Stimulated activated CD4-positive, alpha-beta T cell treated with anti-CD3 and anti-CD28 coated beads, Interleukin-12 subunit alpha, Interleukin-12 subunit beta, amount 100 ng/mL, for 48 hours (primary cell): ENCODE measurements around the gene CEP295NL.
"Not testable (repeated sequence)": the region's sequence is repeated elsewhere in the genome, so short reads cannot be mapped to it uniquely, and the experiment has no call there.

Source experiments
- DNase-seq, 3 donors: peaks; one replicate each; pipeline ENCODE4 v3.0.0-alpha.2; 2020; ENCODE audit warnings: low read depth in 2 of 3, low spot score in 1 of 3

The CEP295NL gene

GRCh38 chr17:78867046-78867445 is 36.0 kb downstream of the CEP295NL start:
- not testable (repeated sequence) for DNase-seq

DNA sequence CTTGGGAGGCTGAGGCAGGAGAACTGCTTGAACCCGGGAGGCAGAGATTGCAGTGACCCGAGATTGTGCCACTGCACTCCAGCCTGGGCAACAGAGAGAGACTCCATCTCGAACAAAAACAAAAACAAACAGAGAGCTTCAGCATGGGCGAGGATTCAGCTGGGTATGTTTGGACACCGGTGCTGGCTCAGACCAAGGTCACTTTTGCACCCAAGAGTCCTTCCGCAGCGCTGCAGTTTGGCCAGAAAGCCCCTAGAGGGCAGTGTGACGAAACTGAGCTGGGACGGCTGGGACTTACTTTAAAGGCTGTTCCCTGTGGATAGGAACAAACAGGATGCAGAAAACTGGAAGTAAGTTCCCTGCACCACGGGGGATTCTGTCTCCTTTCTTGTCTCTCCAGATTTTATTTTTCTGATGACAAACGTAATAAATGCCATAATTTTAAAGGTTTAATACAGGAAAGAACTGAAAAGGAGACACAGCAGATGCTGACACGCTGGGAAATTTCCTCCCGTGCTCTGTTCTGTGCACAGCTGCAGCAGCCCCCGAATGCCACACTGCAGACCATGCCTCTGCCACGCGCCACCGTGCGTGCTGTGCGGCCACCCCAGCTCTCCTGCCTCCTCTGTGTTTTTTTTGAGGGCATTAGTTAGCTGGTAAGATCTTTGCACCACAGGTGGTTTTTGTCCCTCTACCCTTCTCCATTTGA is 37.2 kb downstream of the CEP295NL start:
- DNase-seq = peak; percentile 35 to 71 (median 49)

DNA sequence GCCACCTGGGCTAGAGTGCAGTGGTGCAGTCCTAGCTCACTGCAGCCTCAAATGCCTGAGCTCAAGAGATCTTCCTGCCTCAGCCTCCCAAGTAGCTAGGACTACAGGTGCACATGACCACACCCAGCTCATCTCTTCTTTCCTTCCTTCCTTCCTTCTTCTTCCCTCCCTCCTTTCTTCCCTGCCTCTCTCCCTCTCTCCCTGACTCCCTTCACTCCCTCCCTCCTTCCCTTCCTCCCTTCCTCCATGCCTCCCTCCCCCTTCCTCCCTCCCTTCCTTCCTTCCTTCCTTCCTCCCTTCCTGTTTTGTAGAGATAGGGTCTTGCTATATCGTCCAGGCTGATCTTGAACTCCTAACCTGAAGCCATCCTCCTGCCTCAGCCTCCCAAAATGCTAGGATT is 38.9 kb downstream of the CEP295NL start:
- no peak for DNase-seq

GRCh38 chr17:78862073-78863023 is 40.7 kb downstream of the CEP295NL start:
- DNase-seq = no peak

GRCh38 chr17:78861229-78861628 is 41.8 kb downstream of the CEP295NL start:
- DNase-seq = no peak

- no peak for DNase-seq
These were observed 44.0 kb downstream of the CEP295NL start for GRCh38 chr17:78859051-78859450.

DNA sequence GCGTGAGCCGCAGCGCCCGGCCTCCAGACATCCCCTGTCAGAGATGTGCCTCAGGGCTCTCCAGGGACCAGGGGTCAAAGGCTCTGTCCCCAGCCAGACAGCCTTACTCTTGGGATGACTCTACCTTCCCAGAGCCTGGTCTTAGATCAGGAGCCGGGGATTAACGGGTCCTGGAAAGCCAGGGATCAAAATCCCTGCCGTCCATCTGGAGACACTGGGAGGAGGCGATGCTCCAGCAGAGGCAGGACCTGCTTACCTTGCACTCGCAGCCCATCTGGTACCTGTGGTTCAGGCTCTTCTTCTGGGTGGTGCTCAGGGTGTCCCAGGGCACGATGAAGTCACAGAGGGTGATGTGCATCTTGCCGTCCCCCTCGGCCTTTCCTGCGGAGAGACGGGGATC is 45.7 kb downstream of the CEP295NL start:
- DNase-seq = no peak

DNA sequence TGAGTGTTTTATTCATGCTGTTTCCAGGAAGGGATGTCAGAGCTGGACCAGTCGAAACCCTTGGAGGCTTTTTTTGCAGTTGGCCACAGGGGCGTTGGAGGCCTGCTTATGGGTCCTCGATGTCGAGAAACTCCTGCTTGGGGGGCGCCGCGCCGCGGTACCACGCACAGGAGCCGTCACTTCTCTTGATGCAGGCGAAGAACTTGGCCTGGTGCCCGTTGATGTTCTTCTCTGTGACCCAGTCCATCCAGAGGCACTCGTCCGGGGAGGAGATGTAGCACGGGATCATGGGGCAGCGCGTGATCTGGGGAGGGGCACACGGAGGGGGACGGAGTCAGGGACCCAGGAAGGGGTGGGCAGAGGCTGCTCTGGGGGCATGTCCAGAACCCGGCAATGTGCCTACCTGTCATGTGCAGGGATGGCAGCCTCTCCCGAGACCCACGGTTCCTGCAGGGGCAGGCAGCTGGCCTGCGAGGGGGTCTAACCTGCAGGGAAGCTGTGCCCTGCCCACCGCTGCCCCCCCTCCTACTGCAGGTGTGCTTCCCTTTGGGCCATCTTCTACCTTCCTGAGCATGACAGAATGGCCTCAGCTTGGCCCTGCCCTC is 47.3 kb downstream of the CEP295NL start:
- DNase-seq = no peak

DNA sequence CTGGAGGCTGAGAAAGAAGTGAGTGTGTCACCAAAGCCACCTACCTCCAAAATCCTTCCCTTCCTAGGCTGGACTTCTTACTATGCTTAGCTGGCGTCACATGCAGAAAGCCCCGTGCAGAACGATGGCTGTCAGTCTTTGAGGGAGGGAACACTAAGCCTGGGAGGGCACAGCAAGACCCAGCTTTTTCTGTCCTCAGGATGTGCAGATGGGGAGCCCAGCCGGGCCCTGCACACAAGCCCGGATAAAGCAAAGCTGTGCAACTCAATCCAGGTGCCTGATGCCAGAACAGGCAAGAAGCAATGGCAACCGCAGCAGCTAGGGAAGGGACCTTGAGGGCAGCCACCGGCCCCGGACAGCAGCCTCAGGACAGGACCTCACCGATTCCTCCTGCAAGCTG is 48.5 kb downstream of the CEP295NL start:
- DNase-seq = no peak

DNA sequence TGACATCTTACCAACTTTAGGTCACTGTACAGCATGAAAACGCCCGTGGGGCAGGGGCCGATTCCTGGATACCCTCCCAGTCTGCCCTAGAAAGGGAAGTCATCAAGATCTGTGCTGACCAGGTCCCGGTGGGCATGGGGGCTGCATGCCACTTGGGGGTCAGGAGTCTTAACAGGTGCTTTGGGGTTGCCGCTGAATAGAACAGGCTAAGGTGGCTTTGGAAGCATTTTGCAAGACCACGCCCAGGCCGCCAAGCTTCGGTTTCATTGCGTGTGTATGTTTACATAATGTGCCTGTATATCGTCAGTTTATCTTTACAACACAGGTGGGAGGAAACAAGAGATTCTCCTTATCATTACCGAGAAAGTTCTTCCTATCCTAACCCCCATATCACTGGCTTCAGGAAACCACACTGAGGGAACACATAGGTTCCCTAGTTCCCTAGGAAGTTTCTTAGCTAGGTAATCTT is 49.0 kb downstream of the CEP295NL start:
- DNase-seq = no peak

GRCh38 chr17:78852709-78853121 is 50.3 kb downstream of the CEP295NL start:
- DNase-seq = no peak

DNA sequence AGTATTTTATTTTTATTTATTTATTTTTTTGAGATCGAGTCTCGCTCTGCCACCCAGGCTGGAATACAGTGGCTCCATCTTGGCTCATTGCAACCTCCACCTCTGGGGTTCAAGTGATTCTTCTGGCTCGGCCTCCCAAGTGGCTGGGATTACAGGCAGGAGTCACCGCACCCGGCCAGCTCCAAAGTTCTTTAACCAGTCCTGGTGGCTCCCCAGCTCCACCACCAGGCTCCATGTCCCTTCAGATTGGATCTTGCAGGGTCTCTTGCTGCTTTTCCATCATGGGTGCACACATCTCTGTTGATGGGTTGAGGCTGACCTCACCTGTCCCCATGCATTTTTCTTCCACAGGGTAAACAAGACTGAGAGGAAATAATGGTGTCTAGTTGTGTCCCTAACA is 54.0 kb downstream of the CEP295NL start:
- no peak for DNase-seq

- DNase-seq = no peak
These were observed 55.9 kb downstream of the CEP295NL start for GRCh38 chr17:78847052-78847451.

- DNase-seq = no peak
These were observed 58.5 kb downstream of the CEP295NL start for GRCh38 chr17:78844301-78845005.

DNA sequence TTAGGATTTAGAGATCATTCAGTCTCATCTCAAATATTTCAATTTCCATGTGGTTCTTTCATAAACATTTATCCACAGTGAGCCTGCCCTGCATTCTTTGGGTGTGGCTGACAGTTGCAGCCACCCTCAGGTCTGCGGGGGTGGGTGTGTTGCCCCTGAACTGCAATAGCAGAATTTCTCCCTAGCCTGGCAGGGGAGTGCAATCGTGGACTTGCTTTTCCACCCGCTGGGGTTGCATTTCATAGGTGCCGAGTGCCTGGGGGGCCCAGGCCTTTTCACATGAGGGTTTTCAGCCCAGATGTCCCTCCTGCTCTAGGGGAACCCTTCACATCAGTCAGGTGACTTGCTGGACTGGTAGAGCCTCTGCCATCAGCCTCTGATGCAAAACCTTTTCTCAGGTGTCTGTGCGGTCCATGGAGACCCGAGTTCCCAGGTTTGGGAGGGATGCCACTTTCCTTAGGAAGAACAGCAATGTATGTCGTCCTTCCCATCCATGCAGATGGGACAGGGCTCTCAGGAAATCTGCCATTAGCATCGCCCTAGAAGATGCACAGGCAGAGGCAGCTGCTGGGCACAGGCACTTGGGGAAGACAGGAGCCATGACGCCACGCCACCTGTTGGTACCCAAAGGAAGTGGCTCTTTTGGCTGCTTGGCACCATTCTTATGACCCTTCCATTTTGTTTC is 60.0 kb downstream of the CEP295NL start:
- DNase-seq = peak; percentile 39 to 42 (median 41)

DNA sequence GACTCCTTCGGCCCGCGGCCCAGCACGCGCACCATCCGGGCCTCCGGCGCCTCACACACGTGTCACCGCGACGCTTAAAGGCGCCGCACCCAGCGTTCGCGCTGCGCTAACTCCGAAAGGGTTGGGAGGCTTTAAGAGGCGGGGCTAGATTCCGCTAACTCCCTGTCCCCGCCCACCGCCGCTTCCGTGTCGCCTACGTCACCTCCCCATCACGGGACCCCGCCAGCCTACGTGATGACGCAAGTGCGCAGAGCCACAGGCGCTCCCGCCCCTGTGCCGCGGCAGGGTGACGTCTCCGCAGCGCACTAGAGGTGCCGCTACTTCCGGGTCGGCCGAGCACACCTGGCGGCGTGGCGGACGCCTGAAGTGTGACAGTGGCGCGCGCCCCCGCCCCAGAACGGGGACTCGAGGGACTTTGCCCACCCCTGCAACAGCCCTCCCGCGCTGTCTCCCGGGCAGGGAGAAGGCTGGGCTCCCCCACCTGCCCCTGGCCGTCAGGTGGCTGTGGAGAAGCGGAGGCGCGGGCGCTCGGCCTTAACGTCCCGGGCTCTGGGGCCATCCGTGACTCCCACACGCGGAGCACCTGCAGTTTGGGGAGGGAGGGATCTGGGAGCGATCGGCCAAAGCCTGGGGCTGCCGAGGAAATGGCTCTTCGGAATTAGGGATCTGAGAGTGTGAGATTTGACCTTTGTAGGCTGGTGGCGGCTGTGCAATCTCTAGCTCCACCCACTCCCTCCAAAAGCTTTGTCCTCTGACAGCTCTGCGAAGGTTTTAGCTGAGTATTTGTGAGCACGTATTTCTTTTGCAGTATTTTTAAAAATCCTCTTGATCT is 62.0 kb downstream of the CEP295NL start, which contains the start of gene USP36:
Gene USP36 (minus strand): TSS at position 35 of the 832 bp plus-strand sequence. CDS start 4,451 bp downstream, outside the sequence.
- DNase-seq = peak; percentile 100
